ENCODE data around the gene MYRIP. TPM values are rescaled to one million over a fixed set of nuclear protein-coding genes. Genes with fewer than 3 reads are reported as not detected.
"Not testable (repeated sequence)": the region's sequence is repeated elsewhere in the genome, so short reads cannot be mapped to it uniquely, and the experiment has no call there.

MYRIP gene
- total RNA-seq, 1 experiment from 2014 or later: 0.59 TPM

DNA sequence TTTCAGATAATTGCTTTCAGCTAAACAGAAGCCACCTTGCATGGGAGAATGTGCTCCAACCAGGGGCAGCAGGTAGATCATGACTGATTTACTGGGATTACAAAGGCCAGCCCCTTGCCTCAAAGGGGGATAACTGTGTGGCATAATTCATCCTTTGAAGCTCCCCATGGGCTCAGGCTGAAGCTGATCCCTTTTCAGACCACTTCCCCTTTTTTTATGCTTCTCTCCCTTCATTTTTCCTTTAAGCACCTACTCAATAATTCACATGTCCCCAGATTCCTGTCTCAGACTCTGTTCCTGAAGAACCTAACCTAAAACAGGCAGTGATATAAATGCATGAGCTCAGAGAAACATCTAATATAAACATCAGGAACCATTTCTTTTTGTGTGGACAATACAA is 8.2 kb upstream of the MYRIP start:
- Mint-ChIP-seq H3K9me3 (ENCODE audit: unreplicated experiment) (peaks cover 10% of the 10 kb centered on the region), H3K4me3 (ENCODE audit: unreplicated experiment) (no peak overlapping the region), H3K4me1 (ENCODE audit: low read depth, unreplicated experiment) (no peaks in the 10 kb centered on the region), H3K27ac (ENCODE audit: unreplicated experiment) (no peak overlapping the region), H3K36me3 (ENCODE audit: insufficient read depth, unreplicated experiment) (no peaks in the 10 kb centered on the region), H3K27me3 (ENCODE audit: insufficient read depth, unreplicated experiment) (peaks cover 11% of the 10 kb centered on the region)
- Histone ChIP-seq H3K4me1 (no peaks in the 10 kb centered on the region), H3K4me3 (ENCODE audit: low read depth, low read length) (no peak overlapping the region), H3K27me3 (replicated peaks; ENCODE audit: control insufficient read depth, insufficient read depth, low read length) (0 out of 2 replicates have a peak, but pooled peaks cover 3% of the 10 kb centered on the region), H3K9me3 (no peaks in the 10 kb centered on the region), H3K36me3 (ENCODE audit: control insufficient read depth, insufficient read depth, low read length) (no peaks in the 10 kb centered on the region)
- CTCF ChIA-PET: no interaction called here
- intact Hi-C loops (cut with micrococcal nuclease; ENCODE audit: unreplicated experiment): no loop called here
- no peak for TF ChIP-seq CTCF (IDR thresholded peaks at IDR 0.05; ENCODE audit: insufficient read depth in 1 of 2, low read depth in 1 of 2, low read length in 1 of 2, severe bottlenecking in 1 of 2, unreplicated experiment in 1 of 2)
- no peak for DNase-seq
- no TSS peak for BruUV-seq (replicated peaks)
- POLR2A ChIA-PET: no interaction called here

DNA sequence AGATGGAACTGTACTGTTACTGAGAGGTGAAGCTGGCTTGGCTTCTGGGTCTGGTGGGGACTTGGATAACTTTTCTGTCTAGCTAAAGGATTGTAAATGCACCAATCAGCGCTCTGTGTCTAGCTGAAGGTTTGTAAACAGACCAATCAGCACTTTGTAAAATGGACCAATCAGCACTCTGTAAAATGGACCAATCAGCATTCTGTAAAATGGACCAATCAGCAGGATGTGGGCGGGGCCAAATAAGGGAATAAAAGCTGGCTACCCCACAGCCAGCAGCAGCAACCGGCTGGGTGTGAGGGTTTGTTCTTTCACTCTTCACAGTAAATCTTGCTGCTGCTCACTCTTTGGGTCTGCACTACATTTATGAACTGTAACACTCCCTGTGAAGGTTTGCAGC is 6.9 kb upstream of the MYRIP start:
- POLR2A ChIA-PET; H3K4me3 Mint-ChIP-seq (ENCODE audit: unreplicated experiment); H3K36me3 ChIP-seq (ENCODE audit: control insufficient read depth, insufficient read depth, low read length); H3K4me1 Mint-ChIP-seq (ENCODE audit: low read depth, unreplicated experiment); intact Hi-C loops (cut with micrococcal nuclease; ENCODE audit: unreplicated experiment); H3K4me1 ChIP-seq; H3K36me3 Mint-ChIP-seq (ENCODE audit: insufficient read depth, unreplicated experiment); H3K27me3 ChIP-seq (replicated peaks; ENCODE audit: control insufficient read depth, insufficient read depth, low read length); H3K4me3 ChIP-seq (ENCODE audit: low read depth, low read length); BruUV-seq (replicated peaks); H3K27ac Mint-ChIP-seq (ENCODE audit: unreplicated experiment); DNase-seq; CTCF ChIA-PET; H3K9me3 ChIP-seq: not testable (repeated sequence)
- H3K27me3 Mint-ChIP-seq (ENCODE audit: insufficient read depth, unreplicated experiment): peaks cover 13% of the 10 kb centered on the region
- H3K9me3 Mint-ChIP-seq (ENCODE audit: unreplicated experiment): peaks cover 10% of the 10 kb centered on the region

DNA sequence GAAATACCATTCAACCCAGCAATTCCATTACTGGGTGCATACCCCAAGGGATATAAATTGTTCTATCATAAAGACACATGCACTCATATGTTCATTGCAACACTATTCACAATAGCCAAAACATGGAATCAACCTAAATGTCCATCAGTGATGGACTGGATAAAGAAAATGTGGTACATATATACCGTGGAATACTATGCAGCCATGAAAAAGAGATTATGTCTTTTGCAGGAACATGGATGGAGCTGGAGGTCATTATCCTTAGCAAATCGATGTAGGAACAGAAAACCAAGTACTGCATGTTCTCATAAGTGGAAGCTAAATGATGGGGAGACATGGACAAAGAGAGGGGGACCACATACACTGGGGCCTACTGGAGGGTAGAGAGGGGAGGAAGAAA is 5.5 kb upstream of the MYRIP start:
- no peak for DNase-seq
- peaks cover 10% of the 10 kb centered on the region for H3K9me3 Mint-ChIP-seq (ENCODE audit: unreplicated experiment)
- Histone ChIP-seq H3K27me3 (replicated peaks; ENCODE audit: control insufficient read depth, insufficient read depth, low read length) (peaks cover 2% of the 10 kb centered on the region), H3K4me3 (ENCODE audit: low read depth, low read length) (no peak overlapping the region), H3K9me3 (no peaks in the 10 kb centered on the region), H3K36me3 (ENCODE audit: control insufficient read depth, insufficient read depth, low read length) (no peaks in the 10 kb centered on the region), H3K4me1 (no peaks in the 10 kb centered on the region)
- H3K36me3 Mint-ChIP-seq (ENCODE audit: insufficient read depth, unreplicated experiment): peaks cover 5% of the 10 kb centered on the region
- H3K4me3 Mint-ChIP-seq (ENCODE audit: unreplicated experiment): no peak overlapping the region
- intact Hi-C loops (cut with micrococcal nuclease; ENCODE audit: unreplicated experiment): no loop called here
- CTCF ChIA-PET: no interaction called here
- H3K27ac Mint-ChIP-seq (ENCODE audit: unreplicated experiment): no peak overlapping the region
- H3K27me3 Mint-ChIP-seq (ENCODE audit: insufficient read depth, unreplicated experiment): peaks cover 15% of the 10 kb centered on the region
- POLR2A ChIA-PET: no interaction called here
- H3K4me1 Mint-ChIP-seq (ENCODE audit: low read depth, unreplicated experiment): no peaks in the 10 kb centered on the region
- no peak for TF ChIP-seq CTCF (IDR thresholded peaks at IDR 0.05; ENCODE audit: insufficient read depth in 1 of 2, low read depth in 1 of 2, low read length in 1 of 2, severe bottlenecking in 1 of 2, unreplicated experiment in 1 of 2)
- BruUV-seq (replicated peaks): no TSS peak

DNA sequence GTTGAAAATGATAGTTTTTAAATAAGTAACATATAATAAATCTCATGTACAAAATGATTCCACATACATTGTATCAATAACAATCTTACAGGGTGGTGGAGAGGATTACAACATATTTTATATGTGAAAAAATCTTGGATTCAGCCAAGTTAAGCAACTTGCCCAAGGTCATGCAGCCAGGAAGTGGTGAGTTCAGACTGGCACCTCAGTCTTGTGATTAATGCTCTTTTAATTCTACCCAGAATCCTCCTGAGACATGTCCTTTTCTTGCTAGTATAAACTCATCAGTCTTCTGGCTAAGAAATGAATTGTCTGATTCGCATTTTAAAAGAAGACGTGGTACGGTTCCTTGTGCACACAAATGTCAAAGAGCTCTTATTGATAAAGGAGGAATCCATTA is 4.5 kb upstream of the MYRIP start:
- intact Hi-C loops (cut with micrococcal nuclease; ENCODE audit: unreplicated experiment): loop anchor here (5.0 kb wide), 2 partner anchors 98 to 177 kb away; no protein-coding TSS in a partner anchor
- H3K9me3 ChIP-seq: no peaks in the 10 kb centered on the region
- Mint-ChIP-seq H3K36me3 (ENCODE audit: insufficient read depth, unreplicated experiment) (peaks cover 6% of the 10 kb centered on the region), H3K27ac (ENCODE audit: unreplicated experiment) (no peak overlapping the region), H3K4me3 (ENCODE audit: unreplicated experiment) (no peak overlapping the region), H3K27me3 (ENCODE audit: insufficient read depth, unreplicated experiment) (peaks cover 18% of the 10 kb centered on the region), H3K9me3 (ENCODE audit: unreplicated experiment) (peaks cover 10% of the 10 kb centered on the region), H3K4me1 (ENCODE audit: low read depth, unreplicated experiment) (no peaks in the 10 kb centered on the region)
- no peaks in the 10 kb centered on the region for H3K36me3 ChIP-seq (ENCODE audit: control insufficient read depth, insufficient read depth, low read length)
- H3K27me3 ChIP-seq (replicated peaks; ENCODE audit: control insufficient read depth, insufficient read depth, low read length): peaks cover 2% of the 10 kb centered on the region
- CTCF ChIA-PET: no interaction called here
- no peak for DNase-seq
- H3K4me1 ChIP-seq: peaks cover 2% of the 10 kb centered on the region; the same call in 1 of the 2 replicates
- no TSS peak for BruUV-seq (replicated peaks)
- no peak overlapping the region for H3K4me3 ChIP-seq (ENCODE audit: low read depth, low read length)
- no peak for TF ChIP-seq CTCF (IDR thresholded peaks at IDR 0.05; ENCODE audit: insufficient read depth in 1 of 2, low read depth in 1 of 2, low read length in 1 of 2, severe bottlenecking in 1 of 2, unreplicated experiment in 1 of 2)
- POLR2A ChIA-PET: no interaction called here
